Mucosa of rectum (tissue), 2 donors: ENCODE data around the gene LRRC7.

ENCODE experiments used
- H3K27ac ChIP-seq, 2 donors: one replicate each; pipeline ENCODE4 v1.7.0; 2013; ENCODE audit warnings: inconsistent platforms in 2 of 2, low read depth in 2 of 2, low read length in 2 of 2
- H3K27me3 ChIP-seq, 2 donors: one replicate each; pipeline ENCODE4 v1.7.0; 2013; ENCODE audit warnings: low read length in 2 of 2; ENCODE audit not compliant: control insufficient read depth in 2 of 2, insufficient read depth in 2 of 2
- H3K36me3 ChIP-seq, 2 donors: one replicate each; pipeline ENCODE4 v1.7.0; 2013; ENCODE audit warnings: low read length in 2 of 2; ENCODE audit not compliant: control insufficient read depth in 2 of 2, insufficient read depth in 2 of 2
- H3K4me1 ChIP-seq, 2 donors: one replicate each; pipeline ENCODE4 v1.7.0; 2013; ENCODE audit warnings: low read length in 2 of 2, mild to moderate bottlenecking in 1 of 2; ENCODE audit not compliant: control insufficient read depth in 2 of 2, insufficient read depth in 2 of 2
- H3K4me3 ChIP-seq, 2 donors: one replicate each; pipeline ENCODE4 v1.7.0; 2013; ENCODE audit warnings: low read length in 2 of 2
- H3K9ac ChIP-seq, 2 donors: one replicate each; pipeline ENCODE4 v1.7.0; 2013; ENCODE audit warnings: low read length in 2 of 2, low read depth in 1 of 2, mild to moderate bottlenecking in 1 of 2
- H3K9me3 ChIP-seq, 2 donors: one replicate each; pipeline ENCODE4 v1.7.0; 2013; ENCODE audit warnings: low read length in 2 of 2; ENCODE audit not compliant: control insufficient read depth in 2 of 2
- donor health status: healthy.
- donor health status: Normal muscosa, but diverticular disease.

The LRRC7 gene

DNA sequence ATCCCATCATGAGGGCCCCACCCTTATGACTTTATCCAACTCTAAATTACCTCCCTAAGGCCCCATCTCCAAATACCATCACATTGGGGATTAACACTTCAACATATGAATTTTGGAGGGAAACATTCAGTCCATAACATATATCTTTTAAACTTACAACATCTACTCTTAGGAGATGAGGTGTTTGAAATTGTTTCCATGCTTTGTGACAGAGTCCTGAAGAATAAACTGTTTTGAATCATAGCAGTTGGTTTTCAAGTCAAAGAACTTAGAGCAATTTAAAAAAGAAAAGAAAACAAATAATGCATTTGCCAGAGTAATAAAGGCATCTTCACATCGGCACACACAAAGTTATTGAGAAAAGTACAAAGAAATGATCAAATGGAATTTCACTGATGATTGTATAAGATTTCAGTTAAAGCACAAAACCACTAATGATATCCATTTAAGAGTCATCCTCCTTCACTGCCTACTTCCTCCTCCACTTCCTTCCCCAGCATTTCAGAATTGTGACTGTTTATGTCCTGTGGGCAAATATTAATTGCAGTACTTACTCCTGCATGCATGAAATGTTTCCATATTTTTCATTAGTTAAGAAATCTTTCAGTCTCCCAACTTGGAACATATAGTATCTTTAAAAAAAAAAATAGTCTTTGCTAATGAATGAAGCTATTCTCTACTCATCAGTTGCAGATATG, 435.6 kb downstream of the LRRC7 start:
- Histone ChIP-seq H3K9ac (no peak overlapping the region), H3K9me3 (no peaks in the 10 kb centered on the region), H3K4me1 (no peaks in the 10 kb centered on the region), H3K36me3 (no peaks in the 10 kb centered on the region), H3K27ac (no peak overlapping the region), H3K4me3 (no peak overlapping the region), H3K27me3 (no peaks in the 10 kb centered on the region)

GRCh38 chr1:70005386-70006034, 437.8 kb downstream of the LRRC7 start:
- H3K27me3 ChIP-seq: no peaks in the 10 kb centered on the region
- H3K36me3 ChIP-seq: no peaks in the 10 kb centered on the region
- H3K9me3 ChIP-seq: no peaks in the 10 kb centered on the region
- H3K27ac ChIP-seq: no peak overlapping the region
- H3K4me1 ChIP-seq: no peaks in the 10 kb centered on the region
- H3K9ac ChIP-seq: no peak overlapping the region
- no peak overlapping the region for H3K4me3 ChIP-seq

- no peak overlapping the region for H3K27ac ChIP-seq
- H3K36me3 ChIP-seq: no peaks in the 10 kb centered on the region
- H3K9ac ChIP-seq: no peak overlapping the region
- H3K27me3 ChIP-seq: no peaks in the 10 kb centered on the region
- no peak overlapping the region for H3K4me3 ChIP-seq
- H3K9me3 ChIP-seq: no peaks in the 10 kb centered on the region
- no peaks in the 10 kb centered on the region for H3K4me1 ChIP-seq
Observed at GRCh38 chr1:70008660-70009059, 440.9 kb downstream of the LRRC7 start.

DNA sequence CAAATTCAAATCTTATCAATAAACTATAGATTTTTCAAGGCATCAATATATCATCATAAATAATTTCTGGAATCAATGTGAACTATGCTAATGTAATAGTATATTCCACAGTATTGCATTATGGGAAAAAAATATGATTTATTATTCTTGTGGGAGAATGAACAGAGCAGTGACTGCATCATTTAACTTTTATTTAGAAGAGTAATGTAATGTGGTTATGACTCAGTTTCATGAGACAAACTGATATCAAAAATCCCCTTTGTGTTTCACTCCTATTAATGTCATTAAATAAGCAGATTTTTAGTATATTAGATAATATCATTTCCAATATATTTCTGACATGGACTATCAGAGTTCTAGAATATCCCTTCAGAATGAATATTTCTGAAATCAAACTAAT, 450.0 kb downstream of the LRRC7 start:
- H3K27ac ChIP-seq: no peak overlapping the region
- H3K9me3 ChIP-seq: no peaks in the 10 kb centered on the region
- no peak overlapping the region for H3K9ac ChIP-seq
- H3K4me3 ChIP-seq: no peak overlapping the region
- H3K27me3 ChIP-seq: no peaks in the 10 kb centered on the region
- H3K36me3 ChIP-seq: no peaks in the 10 kb centered on the region
- H3K4me1 ChIP-seq: no peaks in the 10 kb centered on the region

- Histone ChIP-seq H3K9ac (no peak overlapping the region), H3K27me3 (no peaks in the 10 kb centered on the region), H3K27ac (no peak overlapping the region), H3K9me3 (no peaks in the 10 kb centered on the region), H3K4me1 (no peaks in the 10 kb centered on the region), H3K36me3 (no peaks in the 10 kb centered on the region), H3K4me3 (no peak overlapping the region)
Observed at GRCh38 chr1:70024272-70024671, 456.6 kb downstream of the LRRC7 start.

GRCh38 chr1:70025052-70025451, 457.3 kb downstream of the LRRC7 start:
- Histone ChIP-seq H3K9ac (no peak overlapping the region), H3K4me3 (no peak overlapping the region), H3K9me3 (no peaks in the 10 kb centered on the region), H3K4me1 (no peaks in the 10 kb centered on the region), H3K27me3 (no peaks in the 10 kb centered on the region), H3K36me3 (no peaks in the 10 kb centered on the region), H3K27ac (no peak overlapping the region)

DNA sequence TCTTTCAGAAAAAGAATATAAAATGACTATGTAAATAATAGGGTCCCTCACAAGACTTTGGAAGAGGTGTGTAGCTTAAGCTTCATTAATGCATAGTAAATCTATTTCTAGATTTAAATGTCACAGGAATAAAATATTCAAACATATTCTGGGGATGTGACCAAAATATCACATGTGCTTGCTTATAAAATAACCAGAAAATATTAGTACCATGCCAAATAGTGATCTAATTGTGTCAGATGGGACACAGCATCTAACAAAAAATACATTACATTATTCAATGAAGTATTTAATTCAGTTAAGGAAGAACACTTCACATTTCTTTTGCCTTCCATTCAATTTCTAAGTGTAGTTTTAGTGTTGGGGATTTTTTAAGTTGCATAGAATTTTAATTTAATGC, 458.1 kb downstream of the LRRC7 start:
- H3K36me3 ChIP-seq: no peaks in the 10 kb centered on the region
- H3K4me1 ChIP-seq: no peaks in the 10 kb centered on the region
- no peak overlapping the region for H3K27ac ChIP-seq
- H3K9ac ChIP-seq: no peak overlapping the region
- no peaks in the 10 kb centered on the region for H3K27me3 ChIP-seq
- H3K9me3 ChIP-seq: no peaks in the 10 kb centered on the region
- no peak overlapping the region for H3K4me3 ChIP-seq

- Histone ChIP-seq H3K36me3 (no peaks in the 10 kb centered on the region), H3K9me3 (no peaks in the 10 kb centered on the region), H3K4me3 (no peak overlapping the region), H3K27me3 (no peaks in the 10 kb centered on the region), H3K4me1 (no peaks in the 10 kb centered on the region), H3K9ac (no peak overlapping the region), H3K27ac (no peak overlapping the region)
Observed at GRCh38 chr1:70033266-70033873, 465.6 kb downstream of the LRRC7 start.

DNA sequence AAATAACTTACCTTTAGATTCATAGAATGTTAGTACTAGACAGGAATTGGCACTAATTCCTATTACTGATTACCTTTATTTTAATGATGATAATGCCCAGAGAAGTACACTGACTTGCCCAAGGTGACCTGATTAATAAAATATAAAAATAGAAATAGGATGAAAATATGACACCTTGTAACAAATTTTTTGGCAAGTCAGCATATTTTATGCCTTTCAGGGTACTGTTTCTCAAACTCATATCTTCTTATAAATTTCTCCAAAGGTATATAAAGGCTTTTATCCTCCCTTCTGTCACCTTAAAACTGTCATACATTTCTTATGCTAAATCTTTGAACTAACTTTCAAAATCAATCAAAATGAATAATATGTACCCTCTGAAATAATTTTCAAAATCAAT, 466.2 kb downstream of the LRRC7 start:
- Histone ChIP-seq H3K27me3 (no peaks in the 10 kb centered on the region), H3K9ac (no peak overlapping the region), H3K36me3 (no peaks in the 10 kb centered on the region), H3K9me3 (no peaks in the 10 kb centered on the region), H3K27ac (no peak overlapping the region), H3K4me1 (no peaks in the 10 kb centered on the region), H3K4me3 (no peak overlapping the region)

GRCh38 chr1:70034403-70034802, 466.7 kb downstream of the LRRC7 start:
- H3K36me3 ChIP-seq: no peaks in the 10 kb centered on the region
- H3K27me3 ChIP-seq: no peaks in the 10 kb centered on the region
- H3K27ac ChIP-seq: no peak overlapping the region
- no peaks in the 10 kb centered on the region for H3K4me1 ChIP-seq
- no peak overlapping the region for H3K9ac ChIP-seq
- H3K4me3 ChIP-seq: no peak overlapping the region
- no peaks in the 10 kb centered on the region for H3K9me3 ChIP-seq
